IgD-negative memory B cell (primary cell): ENCODE measurements around the gene RAB23. TPM values are rescaled to one million over a fixed set of nuclear protein-coding genes. Genes with fewer than 3 reads are reported as not detected.
A peak's percentile ranks its signal among the peaks of the same experiment; 100 is the strongest.

Experiments used
- H3K27ac Mint-ChIP-seq, 3 donors: one replicate each; pipeline ENCODE4 v1.8.0; 2020 to 2022; ENCODE audit warnings: mild to moderate bottlenecking in 3 of 3, mixed read lengths in 3 of 3, moderate library complexity in 1 of 3
- H3K27me3 Mint-ChIP-seq: one replicate; pipeline ENCODE4 v1.8.0; 2021; ENCODE audit warnings: mixed read lengths
- H3K36me3 Mint-ChIP-seq: one replicate; pipeline ENCODE4 v1.8.0; 2020; ENCODE audit warnings: mild to moderate bottlenecking, mixed read lengths
- H3K4me1 Mint-ChIP-seq, 3 donors: one replicate each; pipeline ENCODE4 v1.8.0; 2020 to 2022; ENCODE audit warnings: mixed read lengths in 3 of 3, mild to moderate bottlenecking in 1 of 3
- H3K4me3 Mint-ChIP-seq, 4 donors: one replicate each; pipeline ENCODE4 v1.8.0; 2020 to 2022; ENCODE audit warnings: mild to moderate bottlenecking in 4 of 4, mixed read lengths in 4 of 4, moderate library complexity in 3 of 4
- H3K9me3 Mint-ChIP-seq, 3 donors: one replicate each; pipeline ENCODE4 v1.8.0; 2020 to 2021; ENCODE audit warnings: mixed read lengths in 3 of 3, mild to moderate bottlenecking in 1 of 3
- polyA plus RNA-seq: library from polyadenylated mRNA; unstranded; fragments of 300-500 nt; fragmentation: Illumina TruSeq; gene quantifications from one replicate; pipeline ENCODE4 v1.2.3, GENCODE V29; 2021

RAB23 gene
- polyA plus RNA-seq, 1 donor from 2014 or later = 0.74 TPM

DNA sequence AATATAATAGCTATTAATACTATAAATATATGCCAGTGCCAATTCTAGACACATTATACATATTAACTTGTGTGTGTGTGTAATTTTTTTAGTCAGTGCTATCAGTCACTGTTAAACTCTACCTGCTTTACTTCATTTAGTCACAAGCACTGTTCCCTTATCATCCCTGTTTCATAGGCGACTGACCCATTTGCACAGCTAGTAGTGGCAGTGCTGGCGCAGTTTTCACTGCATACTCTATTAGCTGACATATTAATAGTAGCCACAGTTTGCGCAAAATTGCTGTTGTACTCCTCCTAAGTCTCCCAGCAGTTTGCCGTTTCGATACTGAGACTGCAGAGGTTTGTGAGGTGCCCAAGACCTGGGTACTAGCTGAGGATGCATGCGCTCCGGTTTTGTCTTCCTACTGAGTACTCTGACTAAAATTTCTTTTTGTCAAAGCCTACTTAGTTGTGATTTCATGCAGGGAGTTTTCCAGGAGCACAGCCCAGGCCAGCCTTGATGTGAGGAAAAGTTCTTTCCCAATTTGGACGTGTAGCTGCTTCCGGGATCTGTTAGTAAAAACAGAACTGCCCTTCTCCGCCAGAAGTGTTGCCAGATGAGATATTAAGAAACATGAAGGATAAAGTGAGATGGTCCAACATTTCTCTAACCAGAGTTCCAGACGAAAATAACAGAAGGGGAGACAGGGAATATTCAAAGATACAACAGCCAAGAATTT lies 44.4 kb downstream of the RAB23 start:
- H3K36me3 Mint-ChIP-seq = no peaks in the 10 kb centered on the region
- H3K4me3 Mint-ChIP-seq = no peak overlapping the region
- no peak overlapping the region for H3K27ac Mint-ChIP-seq
- no peaks in the 10 kb centered on the region for H3K27me3 Mint-ChIP-seq
- peaks cover 9 to 28% (median 23%) of the 10 kb centered on the region in 3 donors for H3K4me1 Mint-ChIP-seq
- H3K9me3 Mint-ChIP-seq = no peaks in the 10 kb centered on the region

DNA sequence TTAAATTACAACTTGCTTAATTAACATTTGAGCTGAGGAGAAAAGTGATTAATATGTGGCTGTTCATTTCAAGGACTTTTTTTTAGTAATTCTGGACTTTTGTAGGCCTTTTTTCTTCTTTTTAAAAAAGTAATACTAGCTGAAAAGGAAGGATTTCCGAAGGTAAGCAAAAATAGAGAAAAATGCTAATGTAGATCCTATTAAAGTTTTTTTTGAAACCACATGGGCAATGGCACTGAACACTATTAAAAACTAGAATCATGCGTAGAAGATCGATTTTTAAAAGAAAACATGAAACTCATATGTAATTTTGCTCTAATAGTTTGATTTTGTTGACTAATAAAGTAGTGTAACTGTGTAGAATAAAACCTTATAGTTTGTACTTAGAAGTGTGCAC lies 47.6 kb downstream of the RAB23 start:
- Mint-ChIP-seq H3K27me3 (no peaks in the 10 kb centered on the region), H3K4me1 (peaks cover 13 to 33% (median 27%) of the 10 kb centered on the region in 3 donors), H3K27ac (no peak overlapping the region), H3K9me3 (no peaks in the 10 kb centered on the region), H3K36me3 (no peaks in the 10 kb centered on the region), H3K4me3 (peak overlapping the region in 1 of 4 donors; percentile 96)

DNA sequence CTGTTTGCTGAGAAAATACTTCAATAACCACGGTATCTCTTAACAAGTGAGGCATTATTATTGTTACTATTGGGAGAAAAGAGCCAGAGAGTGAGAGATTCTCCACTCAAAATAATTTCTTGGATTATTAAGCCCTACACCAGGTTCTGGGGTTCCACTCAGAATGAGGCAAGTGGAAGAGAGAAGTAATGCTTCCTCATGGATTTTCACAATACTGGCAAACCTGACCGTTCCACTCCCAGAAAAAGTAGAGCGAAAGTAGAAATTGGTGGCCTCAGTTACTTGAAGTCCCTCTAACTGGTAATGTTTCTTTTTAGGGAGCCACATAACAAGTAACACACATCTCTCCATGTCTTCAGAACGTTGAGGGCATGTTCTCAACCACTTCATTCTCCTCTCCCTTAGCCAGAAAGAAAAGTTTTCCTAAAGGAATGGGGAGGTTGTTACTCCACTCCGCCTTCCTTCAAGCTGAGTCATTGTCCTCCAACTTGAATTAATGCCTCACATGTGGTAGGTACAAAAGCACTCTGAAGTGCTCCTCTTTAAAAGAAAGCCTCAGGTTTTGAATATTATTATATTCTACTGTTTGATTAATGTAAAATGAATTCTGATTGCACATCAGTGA lies 48.1 kb downstream of the RAB23 start:
- H3K9me3 Mint-ChIP-seq = no peaks in the 10 kb centered on the region

DNA sequence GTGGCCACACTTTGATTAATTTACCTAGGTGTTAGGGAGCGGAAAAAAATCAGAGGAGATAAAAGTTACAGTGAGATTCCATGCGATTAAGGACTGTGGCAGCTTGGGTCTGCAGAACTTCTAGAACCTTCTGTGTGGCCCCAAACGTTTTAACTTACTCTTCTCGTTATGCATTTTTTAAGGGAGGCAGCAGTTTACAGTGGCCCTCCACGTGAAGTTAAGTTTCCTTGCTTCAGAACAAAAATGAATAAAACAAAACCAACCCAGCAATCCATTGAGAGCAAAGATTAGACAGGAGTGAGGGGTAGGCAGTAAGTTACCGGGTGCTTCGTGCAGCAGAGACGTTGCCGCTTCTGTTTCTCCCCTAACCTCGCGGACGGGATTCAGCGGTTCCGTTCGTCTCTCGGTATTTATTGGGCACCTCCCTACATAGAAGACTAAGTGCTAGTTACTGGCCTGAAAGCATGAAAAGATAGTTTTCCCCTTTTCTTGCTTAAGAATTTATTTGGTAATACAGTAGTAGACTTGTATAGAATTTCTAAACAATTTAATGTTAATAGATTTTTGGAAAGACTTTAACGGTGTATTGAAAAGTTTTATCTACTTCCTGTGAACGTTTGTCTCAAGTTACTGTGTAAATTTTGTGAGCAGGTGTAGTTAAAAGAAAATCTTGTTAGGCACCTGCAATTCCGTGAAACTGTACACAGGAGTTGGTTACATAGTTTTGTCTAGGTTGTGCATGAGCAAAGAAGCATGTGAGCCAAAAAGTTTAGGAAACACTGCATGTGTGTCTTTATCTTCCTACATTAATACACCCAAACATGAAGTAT lies 48.8 kb downstream of the RAB23 start:
- H3K9me3 Mint-ChIP-seq = no peaks in the 10 kb centered on the region
- no peaks in the 10 kb centered on the region for H3K36me3 Mint-ChIP-seq
- peaks cover 13 to 31% (median 23%) of the 10 kb centered on the region in 3 donors for H3K4me1 Mint-ChIP-seq
- H3K4me3 Mint-ChIP-seq = peak overlapping the region; percentile 92 to 96 (median 96)
- peak overlapping the region; percentile 65 to 94 (median 92) for H3K27ac Mint-ChIP-seq
- H3K27me3 Mint-ChIP-seq = no peaks in the 10 kb centered on the region

More for the DNA sequence above, 48.1 kb downstream of the RAB23 start:
- Mint-ChIP-seq H3K36me3 (no peaks in the 10 kb centered on the region), H3K4me1 (peaks cover 13 to 33% (median 26%) of the 10 kb centered on the region in 3 donors), H3K27ac (peak overlapping the region in 2 of 3 donors; percentile 65 to 94), H3K27me3 (no peaks in the 10 kb centered on the region), H3K4me3 (peak overlapping the region; percentile 92 to 96 (median 96))

GRCh38 chr6:57172136-57173055 lies 49.7 kb downstream of the RAB23 start, which contains the start of gene BAG2:
BAG2 (plus strand) TSS chr6:57172326; CDS start chr6:57172698, 372 bp downstream.
- Mint-ChIP-seq H3K4me3 (peak within 1 kb of the TSS; percentile 92 to 96 (median 96)), H3K36me3 (no peaks in the 10 kb centered on the region), H3K27ac (peak within 1 kb of the TSS; percentile 65 to 94 (median 92)), H3K4me1 (peaks cover 13 to 24% (median 22%) of the 10 kb centered on the region in 3 donors), H3K27me3 (no peaks in the 10 kb centered on the region), H3K9me3 (no peaks in the 10 kb centered on the region)

DNA sequence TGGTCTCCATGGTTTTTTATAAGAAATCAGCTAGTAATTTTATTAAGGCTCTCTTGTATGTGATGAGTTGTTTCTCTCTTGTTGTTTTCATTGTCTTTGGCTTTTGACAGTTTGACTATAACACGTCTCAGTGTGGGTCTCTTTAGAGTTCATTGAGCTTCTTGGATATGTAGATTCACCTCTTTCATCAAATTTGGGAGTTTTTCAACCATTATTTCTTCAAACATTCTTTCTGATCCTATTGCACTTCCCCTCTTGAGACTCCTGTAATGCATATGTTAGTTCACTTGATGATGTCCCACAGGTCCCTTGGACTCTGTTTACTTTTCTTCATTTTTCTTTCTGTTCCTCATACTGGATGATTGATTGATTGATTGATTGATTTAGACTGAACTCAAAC lies 57.0 kb downstream of the RAB23 start:
- H3K36me3 Mint-ChIP-seq = peaks cover 8% of the 10 kb centered on the region
- H3K27me3 Mint-ChIP-seq = no peaks in the 10 kb centered on the region
- peaks cover 0 to 1% (median 0%) of the 10 kb centered on the region in 3 donors for H3K4me1 Mint-ChIP-seq
- peaks cover 2 to 14% (median 4%) of the 10 kb centered on the region in 3 donors for H3K9me3 Mint-ChIP-seq
- no peak overlapping the region for H3K27ac Mint-ChIP-seq
- no peak overlapping the region for H3K4me3 Mint-ChIP-seq

DNA sequence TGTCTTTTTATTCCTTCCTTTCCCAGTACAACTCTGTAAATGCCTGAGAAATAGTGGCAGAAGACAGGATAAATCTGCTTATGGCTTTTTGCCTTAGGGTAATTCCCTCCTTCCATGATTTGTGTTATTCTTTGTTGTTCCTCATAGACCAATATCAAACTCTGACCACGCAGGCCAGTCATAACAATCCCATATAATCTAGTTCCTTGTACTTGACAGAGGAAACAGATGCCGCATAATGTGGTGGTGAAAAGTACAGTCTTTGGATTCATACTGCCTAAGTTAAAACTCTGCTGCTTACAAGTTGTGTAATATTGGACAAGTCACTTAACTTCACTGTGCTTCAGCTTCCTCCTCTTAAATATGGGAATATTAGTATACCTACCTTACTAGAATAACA lies 58.2 kb downstream of the RAB23 start:
- Mint-ChIP-seq H3K4me1 (no peaks in the 10 kb centered on the region), H3K27ac (no peak overlapping the region), H3K27me3 (no peaks in the 10 kb centered on the region), H3K36me3 (peaks cover 8% of the 10 kb centered on the region), H3K4me3 (no peak overlapping the region), H3K9me3 (peaks cover 2 to 14% (median 4%) of the 10 kb centered on the region in 3 donors)

GRCh38 chr6:57162516-57162915 lies 59.6 kb downstream of the RAB23 start:
- H3K27me3 Mint-ChIP-seq = no peaks in the 10 kb centered on the region
- H3K9me3 Mint-ChIP-seq = peaks cover 2 to 14% (median 4%) of the 10 kb centered on the region in 3 donors
- H3K27ac Mint-ChIP-seq = no peak overlapping the region
- no peak overlapping the region for H3K4me3 Mint-ChIP-seq
- H3K36me3 Mint-ChIP-seq = peaks cover 10% of the 10 kb centered on the region
- no peaks in the 10 kb centered on the region for H3K4me1 Mint-ChIP-seq

- Mint-ChIP-seq H3K4me1 (no peaks in the 10 kb centered on the region), H3K9me3 (peaks cover 2 to 14% (median 4%) of the 10 kb centered on the region in 3 donors), H3K27ac (no peak overlapping the region), H3K27me3 (no peaks in the 10 kb centered on the region), H3K4me3 (no peak overlapping the region), H3K36me3 (peaks cover 15% of the 10 kb centered on the region)
Measured at GRCh38 chr6:57162028-57162427, 60.1 kb downstream of the RAB23 start.

DNA sequence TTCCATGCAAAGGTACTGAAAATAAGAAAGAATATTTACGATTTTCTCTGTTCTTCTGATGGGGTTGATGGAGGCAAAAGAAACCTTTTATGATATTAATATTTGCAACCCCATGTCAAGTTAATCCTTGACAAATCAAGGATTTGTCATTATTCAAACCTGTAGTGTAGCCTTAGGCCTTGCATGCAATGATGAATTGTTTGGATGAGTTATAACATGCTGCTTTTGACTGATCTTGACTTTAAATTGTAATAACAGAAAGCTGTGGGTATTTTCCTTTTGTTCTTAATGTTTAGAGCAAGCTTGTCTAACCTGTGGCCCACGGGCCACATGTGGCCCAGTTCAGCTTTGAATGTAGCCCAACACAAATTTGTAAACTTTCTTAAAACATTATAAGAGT lies 63.0 kb downstream of the RAB23 start:
- H3K4me3 Mint-ChIP-seq = no peak overlapping the region
- H3K36me3 Mint-ChIP-seq = peaks cover 15% of the 10 kb centered on the region
- no peak overlapping the region for H3K27ac Mint-ChIP-seq
- H3K4me1 Mint-ChIP-seq = no peaks in the 10 kb centered on the region
- peaks cover 0 to 3% (median 0%) of the 10 kb centered on the region in 3 donors for H3K9me3 Mint-ChIP-seq
- no peaks in the 10 kb centered on the region for H3K27me3 Mint-ChIP-seq

- peaks cover 15% of the 10 kb centered on the region for H3K36me3 Mint-ChIP-seq
- peak overlapping the region in 1 of 3 donors; percentile 21 for H3K27ac Mint-ChIP-seq
- H3K4me3 Mint-ChIP-seq = no peak overlapping the region
- H3K4me1 Mint-ChIP-seq = no peaks in the 10 kb centered on the region
- H3K9me3 Mint-ChIP-seq = no peaks in the 10 kb centered on the region
- no peaks in the 10 kb centered on the region for H3K27me3 Mint-ChIP-seq
Measured at GRCh38 chr6:57158658-57159057, 63.4 kb downstream of the RAB23 start.

DNA sequence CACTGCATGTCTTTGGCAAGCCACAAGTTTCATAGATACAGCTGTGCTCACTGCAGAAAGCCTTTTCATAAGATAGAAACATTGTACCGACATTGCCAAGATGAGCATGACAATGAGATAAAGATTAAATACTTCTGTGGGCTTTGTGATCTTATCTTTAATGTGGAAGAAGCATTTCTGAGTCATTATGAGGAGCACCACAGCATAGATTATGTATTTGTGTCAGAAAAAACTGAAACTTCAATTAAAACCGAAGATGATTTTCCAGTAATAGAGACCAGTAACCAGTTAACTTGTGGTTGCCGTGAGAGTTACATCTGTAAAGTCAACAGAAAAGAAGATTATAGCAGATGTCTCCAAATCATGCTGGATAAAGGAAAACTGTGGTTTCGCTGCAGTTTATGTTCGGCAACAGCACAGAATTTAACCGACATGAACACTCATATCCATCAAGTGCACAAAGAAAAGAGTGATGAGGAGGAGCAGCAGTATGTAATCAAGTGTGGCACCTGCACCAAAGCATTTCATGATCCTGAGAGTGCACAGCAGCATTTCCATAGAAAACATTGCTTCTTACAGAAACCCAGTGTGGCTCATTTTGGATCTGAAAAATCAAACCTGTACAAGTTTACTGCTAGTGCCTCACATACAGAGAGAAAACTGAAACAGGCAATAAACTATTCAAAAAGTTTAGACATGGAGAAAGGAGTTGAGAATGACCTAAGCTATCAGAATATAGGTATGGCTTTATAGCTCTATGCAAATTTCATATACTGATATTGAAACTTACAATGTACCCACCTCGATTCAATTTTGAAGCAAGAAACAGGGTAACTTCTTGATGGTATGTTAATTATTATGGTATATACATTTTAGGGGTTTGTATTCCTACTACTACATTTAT lies 73.9 kb downstream of the RAB23 start:
- Mint-ChIP-seq H3K27me3 (no peaks in the 10 kb centered on the region), H3K27ac (no peak overlapping the region), H3K4me3 (no peak overlapping the region), H3K4me1 (no peaks in the 10 kb centered on the region), H3K36me3 (peaks cover 12% of the 10 kb centered on the region), H3K9me3 (no peaks in the 10 kb centered on the region)

GRCh38 chr6:57147401-57147800 lies 74.7 kb downstream of the RAB23 start:
- H3K36me3 Mint-ChIP-seq = peaks cover 17% of the 10 kb centered on the region
- no peak overlapping the region for H3K27ac Mint-ChIP-seq
- H3K4me3 Mint-ChIP-seq = no peak overlapping the region
- no peaks in the 10 kb centered on the region for H3K4me1 Mint-ChIP-seq
- H3K27me3 Mint-ChIP-seq = no peaks in the 10 kb centered on the region
- peaks cover 0 to 1% (median 0%) of the 10 kb centered on the region in 3 donors for H3K9me3 Mint-ChIP-seq
